WTC11 (cell line): ENCODE measurements around the gene ILK.

ENCODE experiments used
- CTCF ChIP-seq: fragments of 200-600 bp; IDR thresholded peaks from 2 replicates; pipeline ENCODE4 v1.8.0; 2022; ENCODE audit warnings: antibody characterized with exemption
- HMGXB4 ChIP-seq: sonication (generic); formaldehyde crosslinking; IDR thresholded peaks from 2 replicates; pipeline ENCODE4 v1.8.1; 2023; ENCODE audit warnings: mild to moderate bottlenecking, moderate library complexity, missing genetic modification reagents
- ZNF317 ChIP-seq: sonication (generic); formaldehyde crosslinking; IDR thresholded peaks from 2 replicates; pipeline ENCODE4 v1.8.1; 2023; ENCODE audit warnings: low read depth, mild to moderate bottlenecking, moderate library complexity, missing genetic modification reagents, borderline replicate concordance

- TF ChIP-seq CTCF, result no peak
- TF ChIP-seq ZNF317 (CRISPR knock-in tag), result no peak
- no peak for TF ChIP-seq HMGXB4
Observed at GRCh38 chr11:6571434-6572008, 32.1 kb upstream of the ILK start.
